ENCODE measurements around the gene PRKCA.
"Not testable (repeated sequence)": the region's sequence is repeated elsewhere in the genome, so short reads cannot be mapped to it uniquely, and the experiment has no call there.

PRKCA gene

GRCh38 chr17:66720027-66720426 lies 417.6 kb downstream of the PRKCA start:
- Histone ChIP-seq H3K9me3 (ENCODE audit: control insufficient read depth, insufficient read depth, low read length) (no peaks in the 10 kb centered on the region), H3K27me3 (ENCODE audit: control insufficient read depth, insufficient read depth, low read length) (no peaks in the 10 kb centered on the region), H3K36me3 (ENCODE audit: control insufficient read depth, insufficient read depth, low read length) (no peaks in the 10 kb centered on the region), H3K4me1 (ENCODE audit: control insufficient read depth, insufficient read depth, low read length) (no peaks in the 10 kb centered on the region), H3K4me3 (ENCODE audit: low read length) (no peak overlapping the region), H3K27ac (ENCODE audit: low read length) (no peak overlapping the region)
- WGBS (ENCODE audit: insufficient coverage, insufficient read length) = no CpG with 5 or more reads among the region's 14 CpGs
- no peak for DNase-seq (ENCODE audit: low read depth, low spot score)

- H3K9me3 ChIP-seq (ENCODE audit: control insufficient read depth, insufficient read depth, low read length) = no peaks in the 10 kb centered on the region
- no CpG with 5 or more reads among the region's 5 CpGs for WGBS (ENCODE audit: insufficient coverage, insufficient read length)
- H3K36me3 ChIP-seq (ENCODE audit: control insufficient read depth, insufficient read depth, low read length) = no peaks in the 10 kb centered on the region
- no peak for DNase-seq (ENCODE audit: low read depth, low spot score)
- no peak overlapping the region for H3K4me3 ChIP-seq (ENCODE audit: low read length)
- H3K27ac ChIP-seq (ENCODE audit: low read length) = no peak overlapping the region
- H3K4me1 ChIP-seq (ENCODE audit: control insufficient read depth, insufficient read depth, low read length) = no peaks in the 10 kb centered on the region
- H3K27me3 ChIP-seq (ENCODE audit: control insufficient read depth, insufficient read depth, low read length) = no peaks in the 10 kb centered on the region
Measured at GRCh38 chr17:66720567-66720966, 418.2 kb downstream of the PRKCA start.

- Histone ChIP-seq H3K9me3 (ENCODE audit: control insufficient read depth, insufficient read depth, low read length) (no peaks in the 10 kb centered on the region), H3K27ac (ENCODE audit: low read length) (no peak overlapping the region), H3K36me3 (ENCODE audit: control insufficient read depth, insufficient read depth, low read length) (no peaks in the 10 kb centered on the region), H3K27me3 (ENCODE audit: control insufficient read depth, insufficient read depth, low read length) (no peaks in the 10 kb centered on the region), H3K4me1 (ENCODE audit: control insufficient read depth, insufficient read depth, low read length) (no peaks in the 10 kb centered on the region), H3K4me3 (ENCODE audit: low read length) (no peak overlapping the region)
- DNase-seq (ENCODE audit: low read depth, low spot score) = no peak
- no CpG with 5 or more reads among the region's 2 CpGs for WGBS (ENCODE audit: insufficient coverage, insufficient read length)
Measured at GRCh38 chr17:66722341-66722740, 419.9 kb downstream of the PRKCA start.

GRCh38 chr17:66724581-66725341 lies 422.3 kb downstream of the PRKCA start:
- no CpG with 5 or more reads among the region's 5 CpGs for WGBS (ENCODE audit: insufficient coverage, insufficient read length)
- Histone ChIP-seq H3K27ac (ENCODE audit: low read length) (no peak overlapping the region), H3K4me1 (ENCODE audit: control insufficient read depth, insufficient read depth, low read length) (peaks cover 4% of the 10 kb centered on the region; the same call in 1 of the 2 replicates), H3K4me3 (ENCODE audit: low read length) (no peak overlapping the region), H3K9me3 (ENCODE audit: control insufficient read depth, insufficient read depth, low read length) (no peaks in the 10 kb centered on the region), H3K36me3 (ENCODE audit: control insufficient read depth, insufficient read depth, low read length) (no peaks in the 10 kb centered on the region), H3K27me3 (ENCODE audit: control insufficient read depth, insufficient read depth, low read length) (no peaks in the 10 kb centered on the region)
- DNase-seq (ENCODE audit: low read depth, low spot score) = no peak

- H3K36me3 ChIP-seq (ENCODE audit: control insufficient read depth, insufficient read depth, low read length); H3K4me3 ChIP-seq (ENCODE audit: low read length); H3K4me1 ChIP-seq (ENCODE audit: control insufficient read depth, insufficient read depth, low read length); DNase-seq (ENCODE audit: low read depth, low spot score); H3K9me3 ChIP-seq (ENCODE audit: control insufficient read depth, insufficient read depth, low read length); H3K27ac ChIP-seq (ENCODE audit: low read length); H3K27me3 ChIP-seq (ENCODE audit: control insufficient read depth, insufficient read depth, low read length): not testable (repeated sequence)
- no CpG with 5 or more reads among the region's 4 CpGs for WGBS (ENCODE audit: insufficient coverage, insufficient read length)
Measured at GRCh38 chr17:66725438-66725837, 423.0 kb downstream of the PRKCA start.

GRCh38 chr17:66725956-66726355 lies 423.5 kb downstream of the PRKCA start:
- no peak for DNase-seq (ENCODE audit: low read depth, low spot score)
- WGBS (ENCODE audit: insufficient coverage, insufficient read length) = no CpG with 5 or more reads among the region's 10 CpGs
- Histone ChIP-seq H3K27ac (ENCODE audit: low read length) (no peak overlapping the region), H3K36me3 (ENCODE audit: control insufficient read depth, insufficient read depth, low read length) (no peaks in the 10 kb centered on the region), H3K4me3 (ENCODE audit: low read length) (no peak overlapping the region), H3K27me3 (ENCODE audit: control insufficient read depth, insufficient read depth, low read length) (no peaks in the 10 kb centered on the region), H3K9me3 (ENCODE audit: control insufficient read depth, insufficient read depth, low read length) (no peaks in the 10 kb centered on the region), H3K4me1 (ENCODE audit: control insufficient read depth, insufficient read depth, low read length) (peaks cover 9% of the 10 kb centered on the region)

GRCh38 chr17:66726371-66726770 lies 424.0 kb downstream of the PRKCA start:
- no CpG with 5 or more reads among the region's 12 CpGs for WGBS (ENCODE audit: insufficient coverage, insufficient read length)
- no peaks in the 10 kb centered on the region for H3K27me3 ChIP-seq (ENCODE audit: control insufficient read depth, insufficient read depth, low read length)
- no peaks in the 10 kb centered on the region for H3K36me3 ChIP-seq (ENCODE audit: control insufficient read depth, insufficient read depth, low read length)
- H3K4me1 ChIP-seq (ENCODE audit: control insufficient read depth, insufficient read depth, low read length) = peaks cover 9% of the 10 kb centered on the region
- no peak overlapping the region for H3K27ac ChIP-seq (ENCODE audit: low read length)
- H3K4me3 ChIP-seq (ENCODE audit: low read length) = no peak overlapping the region
- no peaks in the 10 kb centered on the region for H3K9me3 ChIP-seq (ENCODE audit: control insufficient read depth, insufficient read depth, low read length)
- no peak for DNase-seq (ENCODE audit: low read depth, low spot score)

GRCh38 chr17:66726846-66727245 lies 424.4 kb downstream of the PRKCA start:
- DNase-seq (ENCODE audit: low read depth, low spot score) = no peak
- peaks cover 9% of the 10 kb centered on the region for H3K4me1 ChIP-seq (ENCODE audit: control insufficient read depth, insufficient read depth, low read length)
- no peaks in the 10 kb centered on the region for H3K36me3 ChIP-seq (ENCODE audit: control insufficient read depth, insufficient read depth, low read length)
- H3K27me3 ChIP-seq (ENCODE audit: control insufficient read depth, insufficient read depth, low read length) = no peaks in the 10 kb centered on the region
- WGBS (ENCODE audit: insufficient coverage, insufficient read length) = no CpG with 5 or more reads among the region's 11 CpGs
- H3K9me3 ChIP-seq (ENCODE audit: control insufficient read depth, insufficient read depth, low read length) = no peaks in the 10 kb centered on the region
- no peak overlapping the region for H3K4me3 ChIP-seq (ENCODE audit: low read length)
- H3K27ac ChIP-seq (ENCODE audit: low read length) = no peak overlapping the region

- no CpG with 5 or more reads among the region's 17 CpGs for WGBS (ENCODE audit: insufficient coverage, insufficient read length)
- H3K36me3 ChIP-seq (ENCODE audit: control insufficient read depth, insufficient read depth, low read length) = no peaks in the 10 kb centered on the region
- H3K27me3 ChIP-seq (ENCODE audit: control insufficient read depth, insufficient read depth, low read length) = no peaks in the 10 kb centered on the region
- peaks cover 9% of the 10 kb centered on the region for H3K4me1 ChIP-seq (ENCODE audit: control insufficient read depth, insufficient read depth, low read length)
- DNase-seq (ENCODE audit: low read depth, low spot score) = no peak
- no peak overlapping the region for H3K4me3 ChIP-seq (ENCODE audit: low read length)
- H3K9me3 ChIP-seq (ENCODE audit: control insufficient read depth, insufficient read depth, low read length) = no peaks in the 10 kb centered on the region
- no peak overlapping the region for H3K27ac ChIP-seq (ENCODE audit: low read length)
Measured at GRCh38 chr17:66727634-66728570, 425.5 kb downstream of the PRKCA start.

- no peak for DNase-seq (ENCODE audit: low read depth, low spot score)
- no CpG with 5 or more reads among the region's 7 CpGs for WGBS (ENCODE audit: insufficient coverage, insufficient read length)
- Histone ChIP-seq H3K4me3 (ENCODE audit: low read length) (no peak overlapping the region), H3K9me3 (ENCODE audit: control insufficient read depth, insufficient read depth, low read length) (no peaks in the 10 kb centered on the region), H3K27me3 (ENCODE audit: control insufficient read depth, insufficient read depth, low read length) (no peaks in the 10 kb centered on the region), H3K36me3 (ENCODE audit: control insufficient read depth, insufficient read depth, low read length) (no peaks in the 10 kb centered on the region), H3K4me1 (ENCODE audit: control insufficient read depth, insufficient read depth, low read length) (peaks cover 9% of the 10 kb centered on the region), H3K27ac (ENCODE audit: low read length) (no peak overlapping the region)
Measured at GRCh38 chr17:66730461-66730923, 428.1 kb downstream of the PRKCA start.

Data from iPS DF 6.9 (cell line).